Duodenal mucosa (tissue), 2 donors: ENCODE measurements around the gene HOXD1.

ENCODE experiments used
- H3K27ac ChIP-seq: one replicate; pipeline ENCODE4 v1.7.0; 2013; ENCODE audit warnings: low read depth, low read length
- H3K27me3 ChIP-seq, 2 donors: one replicate each; pipeline ENCODE4 v1.7.0; 2013; ENCODE audit warnings: low read length in 2 of 2, control low read depth in 1 of 2; ENCODE audit not compliant: insufficient read depth in 2 of 2, control insufficient read depth in 1 of 2
- H3K36me3 ChIP-seq, 2 donors: one replicate each; pipeline ENCODE4 v1.7.0; 2013; ENCODE audit warnings: low read length in 2 of 2, control low read depth in 1 of 2; ENCODE audit not compliant: insufficient read depth in 2 of 2, control insufficient read depth in 1 of 2
- H3K4me1 ChIP-seq, 2 donors: one replicate each; pipeline ENCODE4 v1.7.0; 2013; ENCODE audit warnings: low read length in 2 of 2, control low read depth in 1 of 2; ENCODE audit not compliant: insufficient read depth in 2 of 2, control insufficient read depth in 1 of 2
- H3K4me3 ChIP-seq, 2 donors: one replicate each; pipeline ENCODE4 v1.7.0; 2013; ENCODE audit warnings: low read length in 2 of 2, low read depth in 1 of 2
- H3K9ac ChIP-seq, 2 donors: one replicate each; pipeline ENCODE4 v1.7.0; 2013; ENCODE audit warnings: low read length in 2 of 2, low read depth in 1 of 2
- H3K9me3 ChIP-seq, 2 donors: one replicate each; pipeline ENCODE4 v1.7.0; 2013; ENCODE audit warnings: low read length in 2 of 2, control low read depth in 1 of 2; ENCODE audit not compliant: control insufficient read depth in 1 of 2

The HOXD1 gene

GRCh38 chr2:176147210-176147799, 41.2 kb upstream of the HOXD1 start:
- Histone ChIP-seq H3K27ac (no peak overlapping the region), H3K4me3 (no peak overlapping the region), H3K36me3 (no peaks in the 10 kb centered on the region), H3K27me3 (peaks cover 76 to 94% of the 10 kb centered on the region in 2 donors), H3K9ac (no peak overlapping the region), H3K9me3 (no peaks in the 10 kb centered on the region), H3K4me1 (no peaks in the 10 kb centered on the region)

GRCh38 chr2:176147800-176148496, 40.5 kb upstream of the HOXD1 start:
- H3K27me3 ChIP-seq = peaks cover 77 to 94% of the 10 kb centered on the region in 2 donors
- H3K9me3 ChIP-seq = no peaks in the 10 kb centered on the region
- H3K4me1 ChIP-seq = no peaks in the 10 kb centered on the region
- H3K4me3 ChIP-seq = no peak overlapping the region
- no peak overlapping the region for H3K9ac ChIP-seq
- no peak overlapping the region for H3K27ac ChIP-seq
- no peaks in the 10 kb centered on the region for H3K36me3 ChIP-seq

- Histone ChIP-seq H3K36me3 (no peaks in the 10 kb centered on the region), H3K9me3 (no peaks in the 10 kb centered on the region), H3K4me1 (no peaks in the 10 kb centered on the region), H3K4me3 (no peak overlapping the region), H3K27ac (no peak overlapping the region), H3K9ac (no peak overlapping the region), H3K27me3 (peaks cover 75 to 94% of the 10 kb centered on the region in 2 donors)
Measured at GRCh38 chr2:176148751-176149421, 39.6 kb upstream of the HOXD1 start.

GRCh38 chr2:176149481-176149938, 39.0 kb upstream of the HOXD1 start:
- H3K27ac ChIP-seq = no peak overlapping the region
- no peak overlapping the region for H3K4me3 ChIP-seq
- H3K36me3 ChIP-seq = no peaks in the 10 kb centered on the region
- no peaks in the 10 kb centered on the region for H3K4me1 ChIP-seq
- H3K9ac ChIP-seq = no peak overlapping the region
- no peaks in the 10 kb centered on the region for H3K9me3 ChIP-seq
- H3K27me3 ChIP-seq = peaks cover 80 to 98% of the 10 kb centered on the region in 2 donors

GRCh38 chr2:176149939-176150583, 38.4 kb upstream of the HOXD1 start:
- H3K27me3 ChIP-seq = peaks cover 81 to 98% of the 10 kb centered on the region in 2 donors
- H3K27ac ChIP-seq = no peak overlapping the region
- no peak overlapping the region for H3K4me3 ChIP-seq
- H3K9ac ChIP-seq = no peak overlapping the region
- H3K36me3 ChIP-seq = no peaks in the 10 kb centered on the region
- H3K4me1 ChIP-seq = no peaks in the 10 kb centered on the region
- no peaks in the 10 kb centered on the region for H3K9me3 ChIP-seq

- peaks cover 81 to 97% of the 10 kb centered on the region in 2 donors for H3K27me3 ChIP-seq
- H3K9ac ChIP-seq = no peak overlapping the region
Measured at GRCh38 chr2:176150584-176151441, 37.7 kb upstream of the HOXD1 start.

GRCh38 chr2:176151442-176152287, 36.8 kb upstream of the HOXD1 start, which contains the start of gene HOXD4:
Gene HOXD4, plus strand, starts transcription at chr2:176151550. Its CDS starts 84 bp downstream, at chr2:176151634.
- Histone ChIP-seq H3K9ac (no peak within 1 kb of the TSS), H3K4me3 (no peak within 1 kb of the TSS), H3K27ac (peak within 1 kb of the TSS; percentile 20), H3K9me3 (no peaks in the 10 kb centered on the region), H3K4me1 (no peaks in the 10 kb centered on the region), H3K27me3 (peaks cover 83 to 96% of the 10 kb centered on the region in 2 donors), H3K36me3 (no peaks in the 10 kb centered on the region)

More at GRCh38 chr2:176150584-176151441, 37.7 kb upstream of the HOXD1 start:
- no peaks in the 10 kb centered on the region for H3K36me3 ChIP-seq
- no peak overlapping the region for H3K27ac ChIP-seq
- H3K4me1 ChIP-seq = no peaks in the 10 kb centered on the region
- no peaks in the 10 kb centered on the region for H3K9me3 ChIP-seq
- no peak overlapping the region for H3K4me3 ChIP-seq

- no peaks in the 10 kb centered on the region for H3K36me3 ChIP-seq
- peaks cover 87 to 94% of the 10 kb centered on the region in 2 donors for H3K27me3 ChIP-seq
- peak overlapping the region; percentile 20 for H3K27ac ChIP-seq
- no peak overlapping the region for H3K9ac ChIP-seq
- no peak overlapping the region for H3K4me3 ChIP-seq
- H3K4me1 ChIP-seq = no peaks in the 10 kb centered on the region
- H3K9me3 ChIP-seq = no peaks in the 10 kb centered on the region
Measured at GRCh38 chr2:176152350-176153181, 35.9 kb upstream of the HOXD1 start.
